Measurements from ENCODE around the gene CASKIN1.

DNA sequence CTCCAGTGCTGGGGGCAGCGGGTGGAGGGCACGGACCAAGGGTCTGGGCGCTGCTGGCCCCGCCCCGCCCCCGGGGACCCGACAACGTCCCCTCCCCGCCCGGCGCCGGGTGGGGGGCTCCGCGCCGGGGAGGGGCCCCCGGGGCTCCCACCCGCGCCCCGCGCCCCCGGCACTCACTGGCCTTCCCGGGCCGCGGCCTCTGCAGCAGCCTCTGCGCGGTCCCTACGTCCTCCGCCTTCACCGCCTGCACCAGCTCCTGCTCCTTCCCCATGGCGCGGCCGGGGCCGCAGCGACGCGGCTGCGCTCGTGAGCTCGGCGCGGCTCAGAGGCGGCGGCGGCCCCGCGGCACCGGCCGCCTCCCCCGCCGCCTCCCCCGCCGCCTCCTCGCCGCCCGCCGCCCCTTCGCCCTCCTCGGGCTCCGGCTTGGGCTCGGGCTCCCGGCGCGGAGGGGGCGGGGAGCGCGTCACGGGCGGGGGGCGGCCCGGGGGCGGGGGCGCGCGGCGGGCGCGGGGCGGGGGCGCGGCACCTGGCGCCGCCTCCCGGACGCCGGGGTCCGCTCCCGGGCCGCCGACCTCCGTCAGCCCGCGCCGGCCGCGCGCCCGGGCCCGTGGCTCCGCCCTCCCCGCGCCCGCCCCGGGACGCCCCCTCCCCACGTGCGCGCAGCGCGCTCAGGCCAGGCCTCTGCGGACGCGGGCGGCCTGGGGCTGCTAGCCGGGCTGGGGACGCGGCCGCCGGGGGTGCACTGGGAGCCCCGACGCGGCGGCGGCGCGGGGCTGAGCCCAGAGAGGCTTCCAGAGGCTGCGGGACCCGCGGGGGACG is at the start of gene CASKIN1:
- TF ChIP-seq, protein P1, sequence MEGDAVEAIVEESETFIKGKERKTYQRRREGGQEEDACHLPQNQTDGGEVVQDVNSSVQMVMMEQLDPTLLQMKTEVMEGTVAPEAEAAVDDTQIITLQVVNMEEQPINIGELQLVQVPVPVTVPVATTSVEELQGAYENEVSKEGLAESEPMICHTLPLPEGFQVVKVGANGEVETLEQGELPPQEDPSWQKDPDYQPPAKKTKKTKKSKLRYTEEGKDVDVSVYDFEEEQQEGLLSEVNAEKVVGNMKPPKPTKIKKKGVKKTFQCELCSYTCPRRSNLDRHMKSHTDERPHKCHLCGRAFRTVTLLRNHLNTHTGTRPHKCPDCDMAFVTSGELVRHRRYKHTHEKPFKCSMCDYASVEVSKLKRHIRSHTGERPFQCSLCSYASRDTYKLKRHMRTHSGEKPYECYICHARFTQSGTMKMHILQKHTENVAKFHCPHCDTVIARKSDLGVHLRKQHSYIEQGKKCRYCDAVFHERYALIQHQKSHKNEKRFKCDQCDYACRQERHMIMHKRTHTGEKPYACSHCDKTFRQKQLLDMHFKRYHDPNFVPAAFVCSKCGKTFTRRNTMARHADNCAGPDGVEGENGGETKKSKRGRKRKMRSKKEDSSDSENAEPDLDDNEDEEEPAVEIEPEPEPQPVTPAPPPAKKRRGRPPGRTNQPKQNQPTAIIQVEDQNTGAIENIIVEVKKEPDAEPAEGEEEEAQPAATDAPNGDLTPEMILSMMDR (IDR thresholded peaks at IDR 0.05), result no peak
- TF ChIP-seq TCF7L2 (IDR thresholded peaks at IDR 0.05; ENCODE audit: low read depth, low read length) (no peak), POLR2AphosphoS5 (IDR thresholded peaks at IDR 0.05; ENCODE audit: low read depth, low read length) (no peak)
- TF ChIP-seq, protein P2, sequence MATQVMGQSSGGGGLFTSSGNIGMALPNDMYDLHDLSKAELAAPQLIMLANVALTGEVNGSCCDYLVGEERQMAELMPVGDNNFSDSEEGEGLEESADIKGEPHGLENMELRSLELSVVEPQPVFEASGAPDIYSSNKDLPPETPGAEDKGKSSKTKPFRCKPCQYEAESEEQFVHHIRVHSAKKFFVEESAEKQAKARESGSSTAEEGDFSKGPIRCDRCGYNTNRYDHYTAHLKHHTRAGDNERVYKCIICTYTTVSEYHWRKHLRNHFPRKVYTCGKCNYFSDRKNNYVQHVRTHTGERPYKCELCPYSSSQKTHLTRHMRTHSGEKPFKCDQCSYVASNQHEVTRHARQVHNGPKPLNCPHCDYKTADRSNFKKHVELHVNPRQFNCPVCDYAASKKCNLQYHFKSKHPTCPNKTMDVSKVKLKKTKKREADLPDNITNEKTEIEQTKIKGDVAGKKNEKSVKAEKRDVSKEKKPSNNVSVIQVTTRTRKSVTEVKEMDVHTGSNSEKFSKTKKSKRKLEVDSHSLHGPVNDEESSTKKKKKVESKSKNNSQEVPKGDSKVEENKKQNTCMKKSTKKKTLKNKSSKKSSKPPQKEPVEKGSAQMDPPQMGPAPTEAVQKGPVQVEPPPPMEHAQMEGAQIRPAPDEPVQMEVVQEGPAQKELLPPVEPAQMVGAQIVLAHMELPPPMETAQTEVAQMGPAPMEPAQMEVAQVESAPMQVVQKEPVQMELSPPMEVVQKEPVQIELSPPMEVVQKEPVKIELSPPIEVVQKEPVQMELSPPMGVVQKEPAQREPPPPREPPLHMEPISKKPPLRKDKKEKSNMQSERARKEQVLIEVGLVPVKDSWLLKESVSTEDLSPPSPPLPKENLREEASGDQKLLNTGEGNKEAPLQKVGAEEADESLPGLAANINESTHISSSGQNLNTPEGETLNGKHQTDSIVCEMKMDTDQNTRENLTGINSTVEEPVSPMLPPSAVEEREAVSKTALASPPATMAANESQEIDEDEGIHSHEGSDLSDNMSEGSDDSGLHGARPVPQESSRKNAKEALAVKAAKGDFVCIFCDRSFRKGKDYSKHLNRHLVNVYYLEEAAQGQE (IDR thresholded peaks at IDR 0.05; ENCODE audit: insufficient read depth in 1 of 2, low read depth in 2 of 2, low read length in 1 of 2), result no peak

Measured in Panc1 (cell line).